ENCODE results near the gene HDAC5.
"Not testable (repeated sequence)": the region's sequence is repeated elsewhere in the genome, so short reads cannot be mapped to it uniquely, and the experiment has no call there.

HDAC5 gene

GRCh38 chr17:44123356-44124117, at the start of gene HDAC5:
TSS of gene HDAC5 (minus strand) at chr17:44123641. CDS start at chr17:44117515, 6,126 bp downstream.
- DNase-seq (ENCODE audit: low spot score): peak; percentile 98

- no peak for DNase-seq (ENCODE audit: low spot score)
Measured at GRCh38 chr17:44171931-44172455, 48.6 kb upstream of the HDAC5 start.

- no peak for DNase-seq (ENCODE audit: low spot score)
Measured at GRCh38 chr17:44170499-44171201, 47.2 kb upstream of the HDAC5 start, which contains the start of gene ASB16. TSS of gene ASB16 (plus strand) at chr17:44170704. CDS start at chr17:44170790, 86 bp downstream.

DNA sequence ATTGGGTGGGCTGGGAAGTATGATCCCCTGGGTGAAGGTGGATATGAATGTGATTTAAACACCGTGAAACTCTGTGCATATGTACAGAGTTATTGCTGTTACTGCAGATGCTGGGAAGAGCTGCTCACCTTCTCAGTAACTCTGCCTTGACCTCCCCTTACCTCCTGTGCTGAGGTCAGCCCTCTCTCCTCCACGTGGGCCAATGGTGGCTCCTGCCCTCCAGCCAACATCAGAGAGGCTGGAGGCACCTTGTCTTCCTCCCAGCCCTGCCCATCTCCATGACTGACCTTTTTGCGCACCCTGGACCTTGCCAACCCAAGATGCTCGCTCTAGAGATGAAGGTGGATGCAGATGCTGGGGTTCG, 46.7 kb upstream of the HDAC5 start:
- no peak for DNase-seq (ENCODE audit: low spot score)

DNA sequence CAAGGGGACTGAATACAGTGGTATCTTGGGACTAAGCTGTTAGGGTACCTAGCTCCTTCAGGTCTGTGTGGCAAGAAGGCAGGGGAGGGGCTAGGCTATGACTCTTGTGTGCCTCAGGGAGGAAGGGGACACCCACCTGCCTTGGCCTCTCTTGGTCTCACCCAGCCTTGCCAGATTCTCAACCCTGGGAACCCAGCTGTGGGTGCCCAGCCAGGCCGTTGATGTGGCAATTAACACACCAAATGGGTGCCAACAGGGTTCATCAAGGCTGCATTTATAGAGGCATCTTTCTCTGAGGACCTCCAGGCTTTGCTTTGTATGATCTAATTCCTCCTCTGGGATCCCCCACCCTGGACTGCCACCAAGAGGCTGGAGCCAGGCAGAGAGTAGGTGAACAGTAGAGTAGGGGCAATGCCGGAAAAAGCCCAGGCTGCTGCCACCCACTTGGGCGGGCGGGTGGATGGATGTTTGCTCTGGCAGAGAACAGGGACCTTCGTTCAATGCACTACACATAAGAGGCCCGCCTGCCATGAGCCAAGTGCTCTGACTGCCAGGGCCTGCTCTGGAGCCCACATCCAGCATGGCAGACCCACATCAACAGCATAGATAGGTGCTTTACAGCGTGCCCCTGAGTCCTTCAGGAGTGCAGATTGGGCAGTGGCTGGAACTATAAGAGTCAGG, 43.9 kb upstream of the HDAC5 start:
- DNase-seq (ENCODE audit: low spot score): no peak

GRCh38 chr17:44164476-44164875, 41.0 kb upstream of the HDAC5 start:
- DNase-seq (ENCODE audit: low spot score): no peak

DNA sequence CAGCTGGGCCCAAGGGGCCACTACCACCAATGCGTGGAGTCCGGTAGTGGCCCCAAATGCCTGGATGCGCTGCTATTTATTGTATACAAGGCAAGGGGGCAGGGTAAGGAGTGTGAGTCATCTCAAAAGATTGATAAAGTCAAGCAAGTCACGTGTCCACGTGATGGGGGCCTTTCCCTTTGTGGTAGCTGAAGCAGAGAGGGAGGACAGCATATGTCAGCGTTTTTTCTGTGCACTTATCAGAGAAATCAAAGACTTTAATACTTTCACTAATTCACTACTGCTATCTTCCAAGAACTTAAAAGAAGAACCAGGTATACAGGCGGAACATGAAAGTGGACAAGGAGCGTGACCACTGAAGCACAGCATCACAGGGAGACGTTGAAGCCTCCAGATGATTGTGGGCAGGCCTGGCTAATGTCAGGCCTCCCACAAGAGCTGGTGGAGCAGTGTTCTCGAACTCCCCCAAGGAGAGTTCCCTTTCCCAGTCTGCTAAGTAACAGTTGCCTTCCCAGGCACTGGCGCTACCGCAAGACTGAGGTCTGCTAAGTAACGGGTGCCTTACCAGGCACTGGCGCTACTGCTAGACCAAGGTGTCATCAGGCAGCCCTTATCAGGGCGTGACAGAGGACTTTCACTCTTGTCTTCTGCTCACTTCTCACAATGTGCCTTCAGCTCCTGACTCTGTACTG, 36.2 kb upstream of the HDAC5 start:
- no peak for DNase-seq (ENCODE audit: low spot score)

DNA sequence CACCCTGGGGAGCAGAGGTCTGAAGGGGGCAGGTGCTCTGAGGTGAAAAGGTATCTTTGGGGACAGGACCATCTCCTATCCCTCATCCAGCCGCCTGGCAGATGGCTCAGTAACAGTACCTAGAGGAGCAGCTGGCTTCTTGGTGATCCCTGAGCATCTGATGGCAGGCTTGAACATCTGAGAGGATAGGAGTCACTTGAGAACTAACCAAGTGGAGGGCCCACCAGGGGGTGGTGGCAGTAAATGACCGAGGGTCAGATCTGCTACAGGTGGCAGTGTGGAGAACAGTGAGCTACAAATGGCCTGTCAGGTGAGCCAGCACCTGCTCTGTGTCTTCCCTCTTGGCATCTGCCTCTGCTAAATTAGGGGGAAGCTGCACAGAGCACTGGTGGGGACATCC, 32.0 kb upstream of the HDAC5 start:
- DNase-seq (ENCODE audit: low spot score): no peak

- DNase-seq (ENCODE audit: low spot score): no peak
Measured at GRCh38 chr17:44152875-44153274, 29.4 kb upstream of the HDAC5 start.

- no peak for DNase-seq (ENCODE audit: low spot score)
Measured at GRCh38 chr17:44149750-44150329, 26.4 kb upstream of the HDAC5 start.

DNA sequence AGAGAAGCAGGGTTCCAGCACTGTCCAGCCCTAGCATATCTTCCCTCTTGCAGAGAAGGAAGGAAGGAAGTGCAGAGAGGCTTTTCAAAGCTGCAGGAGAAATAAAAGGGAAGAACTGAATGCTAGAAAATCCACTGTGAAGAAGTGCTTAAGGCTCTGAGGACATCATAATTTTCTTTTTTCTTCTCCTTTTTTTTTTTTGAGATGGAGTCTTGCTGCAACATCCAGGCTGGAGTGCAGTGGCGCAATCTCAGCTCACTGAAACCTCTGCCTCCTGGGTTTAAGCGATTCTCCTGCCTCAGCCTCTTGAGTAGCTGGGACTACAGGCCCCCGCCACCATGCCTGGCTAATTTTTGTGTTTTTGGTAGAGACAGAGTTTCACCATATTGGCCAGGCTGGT, 25.6 kb upstream of the HDAC5 start:
- DNase-seq (ENCODE audit: low spot score): not testable (repeated sequence)

DNA sequence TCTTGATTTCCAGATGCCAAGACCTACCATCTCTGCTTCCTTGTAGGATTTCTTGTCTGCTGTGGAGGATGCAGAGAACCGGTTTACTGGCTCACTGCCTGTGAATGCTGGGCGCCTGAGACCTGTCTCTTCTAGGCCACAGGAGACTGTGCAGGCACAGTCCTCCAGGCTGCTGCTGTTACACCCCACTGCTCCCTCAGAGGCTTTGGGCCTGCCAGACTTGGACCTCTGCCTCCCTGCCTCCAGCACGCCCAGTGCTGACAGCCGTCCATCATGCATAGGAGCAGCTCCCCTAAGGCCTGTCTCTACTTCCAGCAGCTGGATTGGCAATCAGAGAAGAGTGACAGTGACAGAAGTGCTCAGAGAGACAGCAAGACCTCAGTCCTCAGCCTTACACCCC, 24.4 kb upstream of the HDAC5 start:
- DNase-seq (ENCODE audit: low spot score): no peak

DNA sequence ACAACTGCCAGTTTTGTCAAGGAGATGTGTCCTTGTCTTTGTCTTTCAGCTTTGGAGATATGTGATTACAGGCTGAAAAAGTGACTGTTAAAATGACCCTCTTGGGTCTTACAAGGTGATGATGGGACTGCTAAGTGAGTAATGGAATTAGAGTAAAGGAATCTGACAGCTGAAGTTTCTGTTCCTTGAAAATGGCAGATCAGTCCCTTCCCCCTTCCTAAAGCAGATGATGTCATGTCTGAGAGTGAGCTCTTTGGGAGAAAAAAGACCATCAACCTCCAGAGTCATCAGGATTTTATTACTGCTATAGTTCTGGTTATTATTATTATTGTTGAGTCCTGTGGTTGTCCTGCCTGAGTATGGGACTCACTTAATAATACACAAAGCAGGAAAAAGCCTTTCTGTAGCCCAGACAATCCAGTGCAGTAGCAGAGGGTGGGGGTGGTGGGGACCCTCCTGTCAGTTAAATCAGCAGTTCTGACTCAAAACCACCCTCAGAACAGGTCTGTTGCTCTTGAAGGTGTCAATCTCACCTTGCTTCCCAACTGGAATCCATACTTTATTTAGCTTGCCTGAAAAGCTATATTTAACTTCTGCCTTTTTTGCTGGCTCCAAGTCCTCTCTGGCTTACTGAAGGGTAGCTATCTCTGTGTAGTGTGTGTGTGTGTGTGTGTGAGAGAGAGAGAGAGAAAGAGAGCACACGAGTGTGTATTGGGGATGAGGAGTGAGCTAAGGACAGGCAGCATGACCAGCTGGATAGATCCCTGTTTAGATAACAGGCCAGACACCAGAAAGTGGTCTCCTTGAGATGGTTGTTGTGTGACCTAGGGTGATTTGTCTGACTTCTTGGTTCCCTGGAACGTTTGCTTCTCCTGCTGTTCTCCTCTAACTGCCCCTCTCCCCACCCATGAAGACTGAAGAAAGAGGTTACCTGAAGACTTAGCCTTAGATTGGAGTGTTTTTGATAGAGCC, 23.2 kb upstream of the HDAC5 start:
- no peak for DNase-seq (ENCODE audit: low spot score)

DNA sequence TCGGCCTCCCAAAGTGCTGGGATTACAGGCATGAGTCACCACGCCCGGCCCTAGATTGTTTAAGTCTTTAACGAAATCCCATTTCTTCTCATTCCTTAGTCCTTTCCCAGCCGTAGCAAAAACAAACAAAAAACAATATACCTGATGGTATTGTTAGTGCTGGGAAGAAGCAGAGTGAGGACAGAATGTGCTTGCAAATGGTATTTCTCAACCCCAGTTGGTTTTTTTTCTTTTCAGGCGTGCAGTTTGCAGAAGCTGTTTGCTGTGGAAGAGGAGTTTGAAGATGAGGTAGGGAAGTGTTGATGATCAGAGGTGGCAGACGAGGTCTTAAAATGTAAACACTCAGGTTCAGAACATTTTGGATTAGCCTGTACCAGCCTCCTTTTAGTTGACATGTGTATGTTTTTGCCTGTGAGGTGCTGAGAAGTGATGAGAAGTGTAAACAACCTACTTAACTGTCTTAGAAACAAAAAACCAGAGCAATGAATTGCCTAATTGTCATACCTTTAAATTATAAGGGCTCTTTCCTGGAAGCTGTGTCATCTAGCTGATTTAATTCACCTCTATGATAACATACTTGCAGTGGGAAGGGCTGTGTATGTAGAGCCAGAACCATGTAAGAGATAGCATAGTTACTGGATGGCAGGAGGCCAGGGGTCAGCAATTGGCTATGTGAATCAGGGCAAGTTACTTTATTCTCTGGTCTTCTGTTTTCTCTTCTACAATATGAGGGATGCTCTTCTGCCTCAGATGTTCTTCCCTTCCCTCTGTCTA, 21.7 kb upstream of the HDAC5 start:
- DNase-seq (ENCODE audit: low spot score): no peak

DNA sequence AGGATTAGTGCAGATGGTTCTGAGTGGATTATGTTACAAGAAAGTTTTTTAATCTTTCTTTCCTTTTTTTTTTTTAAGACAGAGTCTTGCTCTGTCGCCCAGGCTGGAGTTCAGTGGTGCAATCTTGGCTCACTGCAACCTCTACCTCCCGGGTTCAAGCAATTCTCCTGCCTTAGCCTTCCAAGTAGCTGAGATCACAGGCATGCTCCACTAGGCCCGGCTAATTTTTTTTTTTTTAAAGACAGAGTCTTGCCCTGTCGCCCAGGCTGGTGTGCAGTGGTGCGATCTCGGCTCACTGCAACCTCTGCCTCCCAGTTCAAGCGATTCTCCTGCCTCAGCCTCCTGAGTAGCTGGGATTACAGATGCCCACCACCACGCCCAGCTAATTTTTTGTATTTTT, 20.5 kb upstream of the HDAC5 start:
- not testable (repeated sequence) for DNase-seq (ENCODE audit: low spot score)

DNA sequence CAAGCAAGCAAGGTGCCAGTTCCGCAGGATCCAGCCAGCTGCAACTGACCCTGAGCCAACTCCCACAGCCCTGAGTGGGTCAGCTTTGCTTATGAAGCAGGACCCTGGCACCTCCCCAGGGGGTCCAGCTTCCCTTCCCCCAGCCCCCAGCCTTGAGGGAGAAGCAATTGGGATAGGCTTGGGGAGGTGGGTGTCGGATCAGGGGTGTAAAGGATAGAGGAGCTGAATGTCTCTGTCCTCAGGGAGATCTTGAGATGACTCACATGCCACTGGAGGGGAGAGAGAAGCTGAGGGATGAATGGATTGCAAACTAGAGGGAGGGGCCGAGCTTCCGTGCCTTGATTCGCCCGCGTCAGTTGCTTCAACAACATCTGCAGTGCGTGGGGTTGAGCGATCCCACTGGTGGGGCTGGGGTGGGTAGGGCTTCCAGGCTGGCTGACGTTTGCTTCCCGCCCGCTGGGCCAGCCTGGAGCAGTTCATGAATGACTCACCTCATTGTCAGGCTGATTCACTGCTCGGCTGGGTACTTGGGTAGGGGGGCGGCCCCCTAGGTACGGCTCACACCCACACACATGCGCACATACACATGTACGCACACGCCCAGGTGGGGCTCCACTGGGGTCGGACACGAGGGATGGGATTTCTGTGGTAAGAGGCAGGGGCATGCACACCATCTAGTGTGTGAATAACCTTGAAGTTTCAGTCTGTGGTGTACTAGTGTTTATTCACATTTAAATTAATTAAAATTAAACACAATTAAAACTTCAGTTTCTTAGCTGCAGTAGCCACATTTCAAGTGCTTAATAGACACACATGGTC, 14.7 kb upstream of the HDAC5 start:
- peak; percentile 82 for DNase-seq (ENCODE audit: low spot score)

- no peak for DNase-seq (ENCODE audit: low spot score)
Measured at GRCh38 chr17:44134752-44135568, 11.5 kb upstream of the HDAC5 start.

GRCh38 chr17:44133918-44134476, 10.6 kb upstream of the HDAC5 start:
- DNase-seq (ENCODE audit: low spot score): no peak
